Measurements from ENCODE around the gene TNRC18.

Gene TNRC18

GRCh38 chr7:5458921-5459480, 35.4 kb upstream of the TNRC18 start:
- Histone ChIP-seq H3K4me3 (ENCODE audit: insufficient read depth, low read length, poor library complexity, severe bottlenecking) (no peak overlapping the region), H3K27me3 (ENCODE audit: low read length) (no peaks in the 10 kb centered on the region), H2AFZ (ENCODE audit: low read depth, low read length, severe bottlenecking) (no peak overlapping the region), H3K79me2 (ENCODE audit: insufficient read depth, low read length) (no peaks in the 10 kb centered on the region), H3K36me3 (ENCODE audit: low read length) (no peaks in the 10 kb centered on the region), H4K20me1 (ENCODE audit: low read depth, low read length) (no peaks in the 10 kb centered on the region), H3K9me2 (replicated peaks; ENCODE audit: insufficient read depth, low read length) (no peaks in the 10 kb centered on the region), H3K9ac (ENCODE audit: low read length) (no peak overlapping the region), H3K9me3 (ENCODE audit: insufficient read depth, low read length) (no peaks in the 10 kb centered on the region), H3F3A (ENCODE audit: insufficient read depth) (no peaks in the 10 kb centered on the region), H3K4me2 (ENCODE audit: low read depth, low read length, poor library complexity, severe bottlenecking) (no peak overlapping the region), H3K27ac (ENCODE audit: low read depth, low read length) (no peak overlapping the region)
- TF ChIP-seq CTCF (IDR thresholded peaks at IDR 0.05; ENCODE audit: insufficient read depth, low read length, poor library complexity, severe bottlenecking) (no peak), EZH2phosphoT487 (conservative IDR thresholded peaks at IDR 0.05; ENCODE audit: low read length) (no peak)

- H3K4me3 ChIP-seq (ENCODE audit: insufficient read depth, low read length, poor library complexity, severe bottlenecking): no peak overlapping the region
- H3K9ac ChIP-seq (ENCODE audit: low read length): no peak overlapping the region
- no peak overlapping the region for H3K4me2 ChIP-seq (ENCODE audit: low read depth, low read length, poor library complexity, severe bottlenecking)
- no peak overlapping the region for H3K27ac ChIP-seq (ENCODE audit: low read depth, low read length)
- H3K9me2 ChIP-seq (replicated peaks; ENCODE audit: insufficient read depth, low read length): no peaks in the 10 kb centered on the region
- no peaks in the 10 kb centered on the region for H3K27me3 ChIP-seq (ENCODE audit: low read length)
- H3K36me3 ChIP-seq (ENCODE audit: low read length): no peaks in the 10 kb centered on the region
- no peak overlapping the region for H2AFZ ChIP-seq (ENCODE audit: low read depth, low read length, severe bottlenecking)
- H4K20me1 ChIP-seq (ENCODE audit: low read depth, low read length): no peaks in the 10 kb centered on the region
- no peaks in the 10 kb centered on the region for H3F3A ChIP-seq (ENCODE audit: insufficient read depth)
- TF ChIP-seq EZH2phosphoT487 (conservative IDR thresholded peaks at IDR 0.05; ENCODE audit: low read length) (no peak), CTCF (IDR thresholded peaks at IDR 0.05; ENCODE audit: insufficient read depth, low read length, poor library complexity, severe bottlenecking) (no peak)
- H3K79me2 ChIP-seq (ENCODE audit: insufficient read depth, low read length): no peaks in the 10 kb centered on the region
- H3K9me3 ChIP-seq (ENCODE audit: insufficient read depth, low read length): no peaks in the 10 kb centered on the region
Measured at GRCh38 chr7:5457245-5457735, 33.7 kb upstream of the TNRC18 start.

GRCh38 chr7:5456409-5456808, 32.8 kb upstream of the TNRC18 start:
- Histone ChIP-seq H3K4me3 (ENCODE audit: insufficient read depth, low read length, poor library complexity, severe bottlenecking) (no peak overlapping the region), H2AFZ (ENCODE audit: low read depth, low read length, severe bottlenecking) (no peak overlapping the region), H3K9ac (ENCODE audit: low read length) (no peak overlapping the region), H3F3A (ENCODE audit: insufficient read depth) (no peaks in the 10 kb centered on the region), H4K20me1 (ENCODE audit: low read depth, low read length) (no peaks in the 10 kb centered on the region), H3K79me2 (ENCODE audit: insufficient read depth, low read length) (no peaks in the 10 kb centered on the region), H3K27me3 (ENCODE audit: low read length) (no peaks in the 10 kb centered on the region), H3K9me2 (replicated peaks; ENCODE audit: insufficient read depth, low read length) (no peaks in the 10 kb centered on the region), H3K9me3 (ENCODE audit: insufficient read depth, low read length) (no peaks in the 10 kb centered on the region), H3K36me3 (ENCODE audit: low read length) (no peaks in the 10 kb centered on the region), H3K27ac (ENCODE audit: low read depth, low read length) (no peak overlapping the region), H3K4me2 (ENCODE audit: low read depth, low read length, poor library complexity, severe bottlenecking) (no peak overlapping the region)
- no peak for TF ChIP-seq CTCF (IDR thresholded peaks at IDR 0.05; ENCODE audit: insufficient read depth, low read length, poor library complexity, severe bottlenecking)

Data from SU-DHL-6 (cell line).